GM08714 (cell line): ENCODE measurements around the gene CRYZL1.

ENCODE experiments used
- H3K4me3 ChIP-seq: fragments of 200-500 bp; sonication (Bioruptor generic); 2 replicates; pipeline ENCODE4 v1.5.1; 2014; ENCODE audit warnings: mild to moderate bottlenecking, low read length, inconsistent platforms
- ZNF274 ChIP-seq: IDR thresholded peaks from 2 replicates; pipeline ENCODE4 v1.6.1; 2012; ENCODE audit warnings: mild to moderate bottlenecking, low read depth, low read length

CRYZL1 gene

DNA sequence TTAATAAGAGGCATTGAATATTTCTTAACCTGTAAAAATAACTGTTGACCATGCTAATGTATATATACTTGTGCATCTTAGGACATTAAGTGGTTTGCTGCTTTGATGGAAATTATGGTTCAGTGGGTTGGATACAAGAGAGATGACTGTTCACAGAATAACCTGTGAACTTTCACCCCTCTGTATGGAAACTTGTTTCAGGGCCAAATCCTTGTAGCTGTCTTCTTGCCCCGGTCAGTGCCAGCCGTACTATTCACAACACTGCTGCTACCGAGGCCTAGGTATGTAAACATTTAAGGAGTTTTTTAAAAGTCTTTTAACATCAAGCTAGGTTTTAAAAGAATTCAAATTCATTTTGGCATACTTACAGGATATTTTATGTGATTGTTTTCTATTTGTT, 69.2 kb downstream of the CRYZL1 start:
- no peak overlapping the region for H3K4me3 ChIP-seq
- no peak for TF ChIP-seq ZNF274

DNA sequence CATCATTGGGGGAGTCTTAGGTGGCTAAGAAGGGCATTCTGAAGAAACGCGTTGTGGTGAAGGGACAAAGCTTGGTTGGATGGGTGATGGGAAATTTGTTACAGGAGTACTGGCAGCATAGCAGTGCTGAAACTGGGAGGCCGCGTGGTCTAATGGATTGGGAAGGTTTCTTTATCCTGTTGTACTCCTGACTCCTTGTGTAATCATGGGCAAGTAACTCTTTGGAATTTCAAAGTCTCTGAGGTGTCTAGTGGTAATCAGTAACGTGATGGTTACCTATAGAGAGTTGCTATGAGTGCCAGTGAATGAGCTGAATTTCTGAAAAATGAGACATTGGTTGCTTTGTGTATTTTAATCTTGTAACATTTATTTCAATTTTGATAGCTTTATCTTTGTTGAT, 71.5 kb downstream of the CRYZL1 start:
- H3K4me3 ChIP-seq = no peak overlapping the region
- no peak for TF ChIP-seq ZNF274

GRCh38 chr21:33568448-33568847, 73.1 kb downstream of the CRYZL1 start:
- H3K4me3 ChIP-seq = no peak overlapping the region
- TF ChIP-seq ZNF274 = no peak

DNA sequence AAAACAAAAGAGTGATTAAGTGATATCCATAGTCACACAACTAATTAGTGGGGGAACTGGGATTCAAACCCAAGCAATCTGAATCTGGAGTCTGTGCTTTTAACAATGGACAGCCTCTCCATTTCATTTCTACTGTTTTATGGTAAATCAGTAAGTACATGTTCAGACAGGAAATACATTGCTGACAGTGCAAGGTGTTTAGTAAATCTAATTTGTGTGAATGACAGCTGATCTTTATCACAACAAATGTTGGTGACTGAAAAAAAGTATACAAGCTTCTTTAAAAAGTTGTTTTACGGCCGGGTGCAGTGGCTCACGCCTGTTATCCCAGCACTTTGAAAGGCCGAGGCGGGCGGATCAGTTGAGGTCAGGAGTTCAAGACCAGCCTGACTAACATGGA, 73.6 kb downstream of the CRYZL1 start:
- TF ChIP-seq ZNF274 = no peak
- no peak overlapping the region for H3K4me3 ChIP-seq

DNA sequence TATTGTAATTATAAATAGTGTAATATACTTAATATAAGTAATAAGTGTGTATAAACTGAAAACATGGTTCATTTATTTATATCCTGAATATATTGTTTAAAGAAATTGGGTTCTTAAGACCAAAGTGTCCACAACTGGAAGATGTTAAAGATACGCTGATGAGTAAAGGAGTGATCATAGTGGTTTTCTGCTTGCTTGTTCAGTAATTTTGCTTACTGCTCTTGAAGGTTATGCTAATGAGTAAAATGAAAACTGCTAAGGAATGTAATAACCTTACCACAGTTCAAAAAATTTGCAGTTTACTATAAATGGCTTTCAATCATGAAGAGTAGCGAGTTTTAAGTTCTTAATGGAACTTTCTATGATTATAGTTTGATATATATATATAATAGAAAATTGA, 75.0 kb downstream of the CRYZL1 start:
- no peak overlapping the region for H3K4me3 ChIP-seq
- TF ChIP-seq ZNF274 = no peak

DNA sequence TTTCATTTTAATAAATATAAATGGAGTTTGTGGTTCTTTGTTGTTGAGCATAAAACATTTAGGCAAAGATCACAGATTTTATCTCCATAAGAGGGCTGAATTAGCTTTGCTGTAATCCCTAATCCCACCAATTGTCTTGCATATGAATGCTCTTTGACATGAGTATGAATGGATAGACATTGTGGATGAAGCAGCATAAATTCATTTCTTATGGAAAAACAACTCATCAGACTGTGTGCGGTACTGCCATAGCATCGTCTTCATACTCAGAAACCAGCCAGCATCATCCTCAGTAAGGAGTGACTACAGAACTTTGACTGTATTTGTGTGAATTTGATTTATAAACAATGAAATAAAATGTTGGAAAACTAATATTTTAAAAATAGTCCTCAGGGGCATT, 79.2 kb downstream of the CRYZL1 start:
- TF ChIP-seq ZNF274 = no peak
- no peak overlapping the region for H3K4me3 ChIP-seq

- H3K4me3 ChIP-seq = no peak overlapping the region
- no peak for TF ChIP-seq ZNF274
Measured at GRCh38 chr21:33561373-33561772, 80.2 kb downstream of the CRYZL1 start.

DNA sequence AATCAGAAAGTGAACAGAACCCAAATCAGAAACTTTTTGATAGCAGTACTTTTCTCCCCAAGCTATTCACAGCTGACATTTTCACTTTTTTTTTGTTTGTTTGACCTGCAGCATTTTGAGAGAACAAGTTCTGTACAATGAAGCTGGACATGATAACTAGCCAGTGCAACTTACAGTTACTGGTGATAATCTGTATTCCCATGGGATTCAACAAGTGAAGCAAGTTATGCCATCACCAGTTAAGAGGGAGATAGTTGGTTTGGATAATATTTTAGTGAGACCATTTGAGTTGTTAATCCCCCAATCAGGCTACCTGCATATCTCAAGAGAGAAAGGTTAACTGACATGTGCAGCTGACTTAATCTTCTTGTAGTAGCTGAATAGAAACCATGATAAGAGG, 80.6 kb downstream of the CRYZL1 start:
- H3K4me3 ChIP-seq = no peak overlapping the region
- no peak for TF ChIP-seq ZNF274

GRCh38 chr21:33559813-33560212, 81.7 kb downstream of the CRYZL1 start:
- TF ChIP-seq ZNF274 = no peak
- H3K4me3 ChIP-seq = no peak overlapping the region

DNA sequence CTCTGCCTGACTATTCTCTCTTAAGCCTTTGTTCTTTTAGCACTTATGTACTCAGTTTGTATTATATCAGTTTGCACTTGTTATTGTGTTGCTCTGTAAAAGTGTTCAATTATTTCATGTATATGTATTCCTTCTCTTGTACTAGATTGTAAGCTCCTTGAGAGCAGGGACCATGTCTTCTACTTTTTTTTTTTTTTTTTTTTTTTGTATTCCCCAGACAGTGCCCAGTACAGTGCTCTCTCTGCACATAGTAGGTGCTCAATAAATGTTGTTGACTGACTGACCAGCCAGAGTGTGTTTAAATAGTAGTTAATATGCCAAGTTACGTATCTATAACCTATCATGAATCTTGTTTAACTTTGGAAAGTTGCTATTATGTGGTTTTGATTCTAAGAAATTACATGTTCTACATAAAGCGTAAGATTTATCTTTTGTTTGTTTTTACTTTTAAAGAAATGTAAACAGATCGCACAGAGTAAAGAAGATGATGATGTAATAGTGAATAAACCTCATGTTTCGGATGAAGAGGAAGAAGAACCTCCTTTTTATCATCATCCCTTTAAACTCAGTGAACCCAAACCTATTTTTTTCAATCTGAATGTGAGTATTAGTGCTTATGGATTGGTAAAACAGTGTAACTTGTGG, 82.6 kb downstream of the CRYZL1 start:
- TF ChIP-seq ZNF274 = no peak
- no peak overlapping the region for H3K4me3 ChIP-seq

DNA sequence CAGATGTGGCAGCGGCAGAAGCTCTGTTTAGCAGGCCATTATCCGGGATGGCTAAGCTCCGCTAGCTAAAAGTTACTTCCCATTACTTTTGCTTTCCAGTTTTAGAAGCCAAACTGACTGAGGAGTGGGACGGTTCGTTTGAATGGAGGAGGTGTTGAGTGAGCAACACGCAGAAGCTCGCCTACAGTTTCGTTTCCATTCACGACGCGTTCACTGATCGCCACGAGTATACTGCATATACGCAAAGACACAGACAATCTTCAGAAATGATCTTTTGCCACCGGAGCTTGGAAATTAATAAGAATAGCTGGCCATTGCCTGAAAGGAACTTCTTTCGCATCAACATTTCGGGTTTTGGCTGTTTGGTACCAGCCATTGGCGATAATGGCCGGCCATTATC, 84.1 kb downstream of the CRYZL1 start:
- H3K4me3 ChIP-seq = no peak overlapping the region
- no peak for TF ChIP-seq ZNF274

GRCh38 chr21:33554982-33555344, 86.6 kb downstream of the CRYZL1 start:
- no peak overlapping the region for H3K4me3 ChIP-seq
- no peak for TF ChIP-seq ZNF274

- TF ChIP-seq ZNF274 = no peak
- no peak overlapping the region for H3K4me3 ChIP-seq
Measured at GRCh38 chr21:33554236-33554981, 87.1 kb downstream of the CRYZL1 start.

GRCh38 chr21:33552999-33553598, 88.4 kb downstream of the CRYZL1 start:
- H3K4me3 ChIP-seq = no peak overlapping the region
- no peak for TF ChIP-seq ZNF274
